ENCODE data around the gene FRAT2. TPM values are rescaled to one million over a fixed set of nuclear protein-coding genes. Genes with fewer than 3 reads are reported as not detected.
"Not testable (repeated sequence)": the region's sequence is repeated elsewhere in the genome, so short reads cannot be mapped to it uniquely, and the experiment has no call there.

The FRAT2 gene
- total RNA-seq, 8 experiments from 2014 or later: 6.4 to 14.9 (median 12.7) TPM

- H3K4me1 ChIP-seq (replicated peaks in 1 of 2): no peaks in the 10 kb centered on the region
- ATAC-seq (replicated peaks in 6 of 8): no peak
- in situ Hi-C loops (cut with MboI; ENCODE audit: low pct_unique_long_range_greater_than_20kb in 2 of 9, low sequenced_read_pairs in 9 of 9, unreplicated experiment in 9 of 9): no loop called here
- no peak overlapping the region for H3K27ac ChIP-seq
- H3K4me3 ChIP-seq: no peak overlapping the region
- 90 to 100% methylated on average over 1 to 2 of the region's 4 CpGs; no CpG with 5 or more reads in 8 of the 10 experiments for WGBS, 10 experiments
Observed at GRCh38 chr10:97347317-97347716, 12.8 kb upstream of the FRAT2 start.

- ATAC-seq (replicated peaks in 6 of 8); in situ Hi-C loops (cut with MboI; ENCODE audit: low pct_unique_long_range_greater_than_20kb in 2 of 9, low sequenced_read_pairs in 9 of 9, unreplicated experiment in 9 of 9); H3K4me1 ChIP-seq (replicated peaks in 1 of 2); H3K27ac ChIP-seq; H3K4me3 ChIP-seq: not testable (repeated sequence)
- WGBS, 10 experiments: 65 to 100% (median 88%) methylated on average over 1 to 5 of the region's 6 CpGs
Observed at GRCh38 chr10:97343664-97344063, 9.1 kb upstream of the FRAT2 start.

- WGBS, 10 experiments: 17 to 86% (median 67%) methylated on average over 1 of the region's 2 CpGs; no CpG with 5 or more reads in 5 of the 10 experiments
- in situ Hi-C loops (cut with MboI; ENCODE audit: low pct_unique_long_range_greater_than_20kb in 2 of 9, low sequenced_read_pairs in 9 of 9, unreplicated experiment in 9 of 9): no loop called here
- Histone ChIP-seq H3K4me1 (replicated peaks in 1 of 2) (peaks cover 8 to 12% of the 10 kb centered on the region in 2 donors), H3K4me3 (no peak overlapping the region), H3K27ac (no peak overlapping the region)
- ATAC-seq (replicated peaks in 6 of 8): no peak
Observed at GRCh38 chr10:97341416-97341815, 6.9 kb upstream of the FRAT2 start.

- no peak overlapping the region for H3K27ac ChIP-seq
- H3K4me3 ChIP-seq: no peak overlapping the region
- H3K4me1 ChIP-seq (replicated peaks in 1 of 2): peaks cover 8 to 12% of the 10 kb centered on the region in 2 donors
- in situ Hi-C loops (cut with MboI; ENCODE audit: low pct_unique_long_range_greater_than_20kb in 2 of 9, low sequenced_read_pairs in 9 of 9, unreplicated experiment in 9 of 9): no loop called here
- no peak for ATAC-seq (replicated peaks in 6 of 8)
- 11 to 62% (median 52%) methylated on average over 1 to 5 of the region's 5 CpGs; no CpG with 5 or more reads in 3 of the 10 experiments for WGBS, 10 experiments
Observed at GRCh38 chr10:97338041-97338440, 3.5 kb upstream of the FRAT2 start.

- WGBS, 10 experiments: 0 to 21% (median 5%) methylated on average over 2 to 8 of the region's 11 CpGs; no CpG with 5 or more reads in 1 of the 10 experiments
- Histone ChIP-seq H3K4me1 (replicated peaks in 1 of 2) (peaks cover 9 to 16% of the 10 kb centered on the region in 2 donors), H3K4me3 (peak overlapping the region in 2 of 5 donors; percentile 5 to 6), H3K27ac (no peak overlapping the region)
- in situ Hi-C loops (cut with MboI; ENCODE audit: low pct_unique_long_range_greater_than_20kb in 2 of 9, low sequenced_read_pairs in 9 of 9, unreplicated experiment in 9 of 9): no loop called here
- peak in 2 of 8 experiments; percentile 5 to 9 for ATAC-seq (replicated peaks in 6 of 8)
Observed at GRCh38 chr10:97336942-97337831, 2.7 kb upstream of the FRAT2 start.

- WGBS, 10 experiments: 0 to 65% (median 33%) methylated on average over 1 to 5 of the region's 5 CpGs
- Histone ChIP-seq H3K27ac (no peak overlapping the region), H3K4me3 (no peak overlapping the region), H3K4me1 (replicated peaks in 1 of 2) (peaks cover 17 to 22% of the 10 kb centered on the region in 2 donors)
- ATAC-seq (replicated peaks in 6 of 8): no peak
- in situ Hi-C loops (cut with MboI; ENCODE audit: low pct_unique_long_range_greater_than_20kb in 2 of 9, low sequenced_read_pairs in 9 of 9, unreplicated experiment in 9 of 9): no loop called here
Observed at GRCh38 chr10:97336446-97336845, 1.9 kb upstream of the FRAT2 start.

- Histone ChIP-seq H3K4me3 (no peak overlapping the region), H3K4me1 (replicated peaks in 1 of 2) (peaks cover 21 to 22% of the 10 kb centered on the region in 2 donors), H3K27ac (no peak overlapping the region)
- ATAC-seq (replicated peaks in 6 of 8): no peak
- 10 to 90% (median 62%) methylated on average over 2 to 5 of the region's 5 CpGs; no CpG with 5 or more reads in 1 of the 10 experiments for whole genome bisulfite sequencing, 10 experiments
- in situ Hi-C loops (cut with MboI; ENCODE audit: low pct_unique_long_range_greater_than_20kb in 2 of 9, low sequenced_read_pairs in 9 of 9, unreplicated experiment in 9 of 9): no loop called here
Observed at GRCh38 chr10:97336006-97336405, 1.5 kb upstream of the FRAT2 start.

- in situ Hi-C loops (cut with MboI; ENCODE audit: low pct_unique_long_range_greater_than_20kb in 2 of 9, low sequenced_read_pairs in 9 of 9, unreplicated experiment in 9 of 9): no loop called here
- peak in 1 of 8 experiments; percentile 1 for ATAC-seq (replicated peaks in 6 of 8)
- 7 to 59% (median 12%) methylated on average over 3 to 13 of the region's 25 CpGs; no CpG with 5 or more reads in 5 of the 10 experiments for WGBS, 10 experiments
- Histone ChIP-seq H3K4me1 (replicated peaks in 1 of 2) (peaks cover 21 to 22% of the 10 kb centered on the region in 2 donors), H3K4me3 (peak overlapping the region; percentile 52 to 97 (median 90)), H3K27ac (no peak overlapping the region)
Observed at GRCh38 chr10:97335188-97335619, 675 bp upstream of the FRAT2 start.

GRCh38 chr10:97333601-97334369 is 744 bp downstream of the FRAT2 start:
- WGBS, 10 experiments: 0 to 20% (median 3%) methylated on average over 3 to 14 of the region's 89 CpGs; no CpG with 5 or more reads in 7 of the 10 experiments
- in situ Hi-C loops (cut with MboI; ENCODE audit: low pct_unique_long_range_greater_than_20kb in 2 of 9, low sequenced_read_pairs in 9 of 9, unreplicated experiment in 9 of 9): no loop called here
- Histone ChIP-seq H3K4me3 (peak overlapping the region; percentile 52 to 97 (median 90)), H3K27ac (peak overlapping the region; percentile 90 to 95), H3K4me1 (replicated peaks in 1 of 2) (peaks cover 22 to 25% of the 10 kb centered on the region in 2 donors)
- ATAC-seq (replicated peaks in 6 of 8): peak; percentile 9 to 44 (median 30)

- in situ Hi-C loops (cut with MboI; ENCODE audit: low pct_unique_long_range_greater_than_20kb in 2 of 9, low sequenced_read_pairs in 9 of 9, unreplicated experiment in 9 of 9): no loop called here
- Histone ChIP-seq H3K27ac (no peak overlapping the region), H3K4me1 (replicated peaks in 1 of 2) (peaks cover 22 to 25% of the 10 kb centered on the region in 2 donors), H3K4me3 (peak overlapping the region; percentile 52 to 97 (median 90))
- peak in 6 of 8 experiments; percentile 2 to 29 (median 8) for ATAC-seq (replicated peaks in 6 of 8)
- WGBS, 10 experiments: 0 to 2% (median 0%) methylated on average over 2 to 7 of the region's 7 CpGs; no CpG with 5 or more reads in 5 of the 10 experiments
Observed at GRCh38 chr10:97333351-97333600, 1.3 kb downstream of the FRAT2 start.

GRCh38 chr10:97332591-97333350 is 1.8 kb downstream of the FRAT2 start:
- WGBS, 10 experiments: 0 to 52% (median 9%) methylated on average over 2 to 17 of the region's 18 CpGs
- no peak overlapping the region for H3K27ac ChIP-seq
- ATAC-seq (replicated peaks in 6 of 8): peak in 6 of 8 experiments; percentile 9 to 27 (median 16)
- in situ Hi-C loops (cut with MboI; ENCODE audit: low pct_unique_long_range_greater_than_20kb in 2 of 9, low sequenced_read_pairs in 9 of 9, unreplicated experiment in 9 of 9): no loop called here
- peaks cover 21 to 25% of the 10 kb centered on the region in 2 donors for H3K4me1 ChIP-seq (replicated peaks in 1 of 2)
- peak overlapping the region; percentile 52 to 97 (median 90) for H3K4me3 ChIP-seq

GRCh38 chr10:97331153-97331703 is 3.3 kb downstream of the FRAT2 start:
- H3K27ac ChIP-seq: no peak overlapping the region

More at GRCh38 chr10:97331153-97331703, 3.3 kb downstream of the FRAT2 start:
- Histone ChIP-seq H3K4me1 (replicated peaks in 1 of 2) (peaks cover 10 to 16% of the 10 kb centered on the region in 2 donors), H3K4me3 (peak overlapping the region in 3 of 5 donors; percentile 52 to 90 (median 90))
- WGBS, 10 experiments: 33 to 100% (median 67%) methylated on average over 1 to 5 of the region's 6 CpGs; no CpG with 5 or more reads in 1 of the 10 experiments
- ATAC-seq (replicated peaks in 6 of 8): no peak
- in situ Hi-C loops (cut with MboI; ENCODE audit: low pct_unique_long_range_greater_than_20kb in 2 of 9, low sequenced_read_pairs in 9 of 9, unreplicated experiment in 9 of 9): no loop called here
